IMR-90 (cell line): Measurements from ENCODE around the gene WNT2B. TPM values are rescaled to one million over a fixed set of nuclear protein-coding genes. Genes with fewer than 3 reads are reported as not detected.

Experiments
- ATAC-seq: fragments of 200-7000 bp; cut with Tn5 transposase; 2 replicates; pipeline ENCODE4 v1.9.1; 2020; ENCODE audit warnings: low read depth, mild to moderate bottlenecking, moderate library complexity
- BruUV-seq: library from RNA; stranded (reverse); fragments of 400-500 nt; replicated peaks from 2 replicates; lab custom pipeline; 2021; lab: Mats Ljungman, UMichigan
- CTCF ChIA-PET: fragments of 300-600 bp; formaldehyde crosslinking; extraction: SDS; loops from one replicate; lab custom pipeline; 2021; ENCODE audit warnings: antibody characterized with exemption; lab: Yijun Ruan, JAX
- POLR2A ChIA-PET: fragments of 300-600 bp; sonication (Branson Sonifier 250); formaldehyde crosslinking; loops from one replicate; lab custom pipeline; 2022; ENCODE audit warnings: antibody characterized with exemption; ENCODE audit not compliant: unreplicated experiment; lab: Charles Lee
- DNase-seq: peaks from one replicate; pipeline ENCODE4 v3.0.0; 2013
- H2AFZ ChIP-seq: replicated peaks from 2 replicates; pipeline ENCODE3; 2013; ENCODE audit warnings: low read length, mild to moderate bottlenecking; ENCODE audit not compliant: poor library complexity
- H2AK5ac ChIP-seq: 2 replicates; pipeline ENCODE4 v1.6.1; 2013; ENCODE audit warnings: low read depth, low read length, inconsistent platforms
- H2AK9ac ChIP-seq: replicated peaks from 2 replicates; pipeline ENCODE3; 2013; ENCODE audit warnings: mild to moderate bottlenecking, low read depth, low read length, moderate library complexity; ENCODE audit not compliant: poor library complexity
- H2BK120ac ChIP-seq: 2 replicates; pipeline ENCODE4 v1.6.1; 2013; ENCODE audit warnings: low read depth, low read length, inconsistent platforms
- H2BK15ac ChIP-seq: 3 replicates; pipeline ENCODE4 v1.6.1; 2013; ENCODE audit warnings: low read depth, low read length, inconsistent platforms
- H2BK20ac ChIP-seq: 2 replicates; pipeline ENCODE4 v1.6.1; 2013; ENCODE audit warnings: low read depth, mild to moderate bottlenecking, inconsistent platforms, low read length, moderate library complexity
- H2BK5ac ChIP-seq: 2 replicates; pipeline ENCODE4 v1.6.1; 2013; ENCODE audit warnings: mild to moderate bottlenecking, low read depth, low read length, inconsistent platforms; ENCODE audit not compliant: poor library complexity, severe bottlenecking
- H3K14ac ChIP-seq: replicated peaks from 2 replicates; pipeline ENCODE4 v1.6.1; 2013; ENCODE audit warnings: low read depth, low read length, inconsistent platforms
- H3K18ac ChIP-seq: 2 replicates; pipeline ENCODE4 v1.6.1; 2013; ENCODE audit warnings: low read depth, low read length, control low read depth
- H3K23ac ChIP-seq: 2 replicates; pipeline ENCODE4 v1.6.1; 2013; ENCODE audit warnings: low read depth, low read length, inconsistent platforms
- H3K27ac ChIP-seq: 2 replicates; pipeline ENCODE4 v1.5.1; 2013; ENCODE audit warnings: mild to moderate bottlenecking, control low read depth, low read length; ENCODE audit not compliant: insufficient read depth
- H3K27me3 ChIP-seq: 2 replicates; pipeline ENCODE4 v1.6.1; 2013; ENCODE audit warnings: low read length; ENCODE audit not compliant: control insufficient read depth, insufficient read depth
- H3K36me3 ChIP-seq: 2 replicates; pipeline ENCODE4 v1.6.1; 2013; ENCODE audit warnings: low read length, mixed read lengths; ENCODE audit not compliant: control insufficient read depth, insufficient read depth
- H3K4ac ChIP-seq: 2 replicates; pipeline ENCODE4 v1.6.1; 2013; ENCODE audit warnings: low read depth, low read length, inconsistent platforms
- H3K4me1 ChIP-seq: 2 replicates; pipeline ENCODE4 v1.6.1; 2013; ENCODE audit warnings: low read length, mixed read lengths; ENCODE audit not compliant: control insufficient read depth, insufficient read depth
- H3K4me2 ChIP-seq: 2 replicates; pipeline ENCODE4 v1.6.1; 2013; ENCODE audit warnings: low read depth, mild to moderate bottlenecking, control low read depth, low read length, moderate library complexity
- H3K4me3 ChIP-seq: 2 replicates; pipeline ENCODE4 v1.5.1; 2013; ENCODE audit warnings: low read depth, mild to moderate bottlenecking, control low read depth, low read length, moderate library complexity; ENCODE audit not compliant: insufficient read depth
- H3K56ac ChIP-seq: 2 replicates; pipeline ENCODE4 v1.6.1; 2013; ENCODE audit warnings: low read length, inconsistent platforms; ENCODE audit not compliant: insufficient read depth; ENCODE audit errors: extremely low read depth
- H3K79me1 ChIP-seq, 2 experiments: 2 replicates each; pipeline ENCODE4 v1.6.1; 2013; ENCODE audit warnings: low read length in 2 of 2, inconsistent platforms in 1 of 2, low read depth in 1 of 2
- H3K9ac ChIP-seq: 2 replicates; pipeline ENCODE4 v1.6.1; 2013; ENCODE audit warnings: low read depth, low read length, control low read depth
- H3K9me1 ChIP-seq: 2 replicates; pipeline ENCODE4 v1.6.1; 2013; ENCODE audit warnings: low read length, inconsistent platforms; ENCODE audit not compliant: insufficient read depth
- H3K9me3 ChIP-seq: 2 replicates; pipeline ENCODE4 v1.6.1; 2013; ENCODE audit warnings: low read length; ENCODE audit not compliant: control insufficient read depth, insufficient read depth
- H4K20me1 ChIP-seq: 2 replicates; pipeline ENCODE4 v1.6.1; 2013; ENCODE audit warnings: low read length, inconsistent platforms; ENCODE audit not compliant: insufficient read depth
- H4K5ac ChIP-seq: 2 replicates; pipeline ENCODE4 v1.6.1; 2013; ENCODE audit warnings: mild to moderate bottlenecking, low read depth, low read length, control low read depth
- H4K8ac ChIP-seq, 2 experiments: 2 replicates each; pipeline ENCODE4 v1.6.1; 2013; ENCODE audit warnings: low read depth in 2 of 2, low read length in 2 of 2, control low read depth in 1 of 2, inconsistent platforms in 1 of 2
- H4K91ac ChIP-seq: 2 replicates; pipeline ENCODE4 v1.6.1; 2013; ENCODE audit warnings: low read depth, low read length, inconsistent platforms; ENCODE audit not compliant: insufficient read depth
- FOS ChIP-seq: fragments of 150-350 bp; IDR thresholded peaks from 2 replicates; pipeline ENCODE4 v1.6.1; 2016; ENCODE audit warnings: low read depth, low read length
- MAFK ChIP-seq: IDR thresholded peaks from 2 replicates; pipeline ENCODE4 v1.6.1; 2012; ENCODE audit warnings: low read depth, low read length, improper control_type of control experiment
- MAZ ChIP-seq: IDR thresholded peaks from 2 replicates; pipeline ENCODE4 v1.6.1; 2012; ENCODE audit warnings: low read depth, mild to moderate bottlenecking, low read length, improper control_type of control experiment, moderate library complexity, borderline replicate concordance
- MXI1 ChIP-seq: IDR thresholded peaks from 2 replicates; pipeline ENCODE4 v1.6.1; 2012; ENCODE audit warnings: low read depth, mild to moderate bottlenecking, low read length, moderate library complexity, borderline replicate concordance
- POLR2A ChIP-seq: IDR thresholded peaks from 2 replicates; pipeline ENCODE4 v1.6.1; 2012; ENCODE audit warnings: mild to moderate bottlenecking, low read depth, low read length
- RAD21 ChIP-seq: IDR thresholded peaks from 2 replicates; pipeline ENCODE4 v1.6.1; 2012; ENCODE audit warnings: low read length, improper control_type of control experiment
- WGBS, 2 experiments: methylation state at CpG; one replicate each; pipeline versions ENCODE4 v1.1.5 to v1.1.7; 2013; ENCODE audit warnings: missing lambda C conversion rate in 2 of 2; ENCODE audit not compliant: insufficient read length in 1 of 2; ENCODE audit errors: extremely low coverage in 2 of 2; 5-methylcytosine and 5-hydroxymethylcytosine counted together
- dilution Hi-C: fragments of 300-500 bp; cut with HindIII; formaldehyde crosslinking; loops from one replicate; pipeline ENCODE4 v1.14.3; 2018; ENCODE audit warnings: low sequenced_read_pairs; ENCODE audit not compliant: unreplicated experiment
- in situ Hi-C: fragments of 300-500 bp; cut with MboI; formaldehyde crosslinking; loops from 3 replicates; pipeline ENCODE4 v1.14.3; 2019; ENCODE audit warnings: low sequenced_read_pairs, inconsistent platforms, mixed read lengths
- intact Hi-C: fragments of 100-400 bp; cut with micrococcal nuclease; formaldehyde crosslinking; loops from 2 replicates; pipeline ENCODE4 v1.10.0; 2022
- polyA plus RNA-seq, 3 experiments: library from polyadenylated mRNA; depleted of rRNA; stranded (reverse); fragments of >200 nt; gene quantifications; 2 replicates each; pipeline ENCODE4 v1.2.3, GENCODE V29; 2012; ENCODE audit warnings: low replicate concordance in 1 of 3
- total RNA-seq: library from RNA; depleted of rRNA; stranded (reverse); fragments of >200 nt; gene quantifications from 2 replicates; pipeline ENCODE4 v1.2.3, GENCODE V29; 2012

Gene WNT2B
- total and polyA plus RNA-seq, 2 of the 4 experiments (the other 2 are of a cell fraction), result 0.50 to 0.54 TPM

GRCh38 chr1:112549590-112549989 lies 40.8 kb downstream of the WNT2B start:
- Histone ChIP-seq H3K4me2 (no peak overlapping the region), H3K4me3 (no peak overlapping the region), H3K27ac (no peak overlapping the region), H2BK120ac (no peak overlapping the region), H3K23ac (no peak overlapping the region), H3K14ac (no peak overlapping the region), H2BK5ac (no peak overlapping the region), H3K36me3 (peaks cover 8% of the 10 kb centered on the region), H3K18ac (no peak overlapping the region), H3K56ac (no peak overlapping the region), H4K8ac (no peak overlapping the region), H2AK9ac (no peak overlapping the region), H3K9me1 (0 out of 2 replicates have a peak, but pooled peaks cover 3% of the 10 kb centered on the region), H4K20me1 (no peaks in the 10 kb centered on the region), H3K9me3 (no peaks in the 10 kb centered on the region), H3K27me3 (no peaks in the 10 kb centered on the region), H4K91ac (no peak overlapping the region), H3K4me1 (peaks cover 1% of the 10 kb centered on the region; the same call in 1 of the 2 replicates), H2AFZ (no peak overlapping the region), H4K5ac (no peak overlapping the region), H2AK5ac (no peak overlapping the region), H3K4ac (no peak overlapping the region), H3K9ac (no peak overlapping the region), H2BK20ac (no peak overlapping the region), H3K79me1 (no peaks in the 10 kb centered on the region; a peak in 2 of 4 replicates), H2BK15ac (no peak overlapping the region)
- no peak for TF ChIP-seq MXI1
- no peak for TF ChIP-seq MAFK
- TF ChIP-seq RAD21, result no peak
- no peak for TF ChIP-seq FOS
- no peak for TF ChIP-seq MAZ
- TF ChIP-seq POLR2A, result no peak
- no TSS peak for BruUV-seq
- no peak for ATAC-seq
- intact Hi-C loops (no loop called here), dilution Hi-C loops (no loop called here), in situ Hi-C loops (no loop called here)
- ChIA-PET POLR2A (no interaction called here), CTCF (no interaction called here)
- DNase-seq, result no peak
- no CpG with 5 or more reads among the region's 2 CpGs for WGBS, 2 experiments
